Esophagus squamous epithelium (tissue), 5 donors: ENCODE measurements around the gene SBNO1. TPM values are rescaled to one million over a fixed set of nuclear protein-coding genes. Genes with fewer than 3 reads are reported as not detected.
"Not testable (repeated sequence)": the region's sequence is repeated elsewhere in the genome, so short reads cannot be mapped to it uniquely, and the experiment has no call there.

ENCODE experiments used
- DNase-seq: peaks from one replicate; lab custom pipeline; 2025; lab: John Stamatoyannopoulos, UW
- H3K27ac ChIP-seq, 4 donors: fragments of 200-600 bp; sonication (generic); one replicate each; pipeline ENCODE4 v1.5.1; 2016 to 2019; ENCODE audit warnings: mild to moderate bottlenecking in 1 of 4
- H3K27me3 ChIP-seq, 4 donors: fragments of 200-600 bp; sonication (generic); 1 replicate in 3 of 4; 2 replicates in 1 of 4; pipeline versions ENCODE4 v1.5.1 to v1.6.0; 2017 to 2021; ENCODE audit warnings: antibody characterized with exemption in 1 of 4
- H3K36me3 ChIP-seq, 3 donors: fragments of 200-600 bp; sonication (generic); one replicate each; pipeline ENCODE4 v1.5.1; 2016 to 2019
- H3K4me1 ChIP-seq, 3 donors: fragments of 200-600 bp; sonication (generic); one replicate each; pipeline ENCODE4 v1.5.1; 2017 to 2019
- H3K4me3 ChIP-seq, 4 donors: fragments of 200-600 bp; sonication (generic); 1 replicate in 3 of 4; 2 replicates in 1 of 4; pipeline ENCODE4 v1.5.1; 2016 to 2019; ENCODE audit warnings: mild to moderate bottlenecking in 2 of 4, moderate library complexity in 1 of 4
- H3K9me3 ChIP-seq, 3 donors: fragments of 200-600 bp; sonication (generic); one replicate each; pipeline ENCODE4 v1.5.1; 2016 to 2019
- POLR2A ChIP-seq, 4 donors: fragments of 450-650 bp; IDR thresholded peaks; one replicate each; pipeline ENCODE4 v1.6.1; 2017; ENCODE audit warnings: antibody characterized with exemption in 4 of 4, mild to moderate bottlenecking in 4 of 4, moderate library complexity in 3 of 4
- WGBS, 2 donors: methylation state at CpG; one replicate each; pipeline ENCODE4 v1.1.5; 2018; 5-methylcytosine and 5-hydroxymethylcytosine counted together
- intact Hi-C: fragments of 100-400 bp; cut with DNase I; formaldehyde crosslinking; loops from one replicate; pipeline ENCODE4 v1.15.0; 2022
- total RNA-seq, 4 donors: library from RNA; depleted of rRNA; stranded (reverse); fragments of >200 nt; gene quantifications; one replicate each; pipeline ENCODE4 v1.1.0, GENCODE V29; 2016
- TF ChIP-seq, protein P1 (sequence below), 6 experiments: fragments of 450-650 bp in 4 of 6; fragments of 200-600 bp in 2 of 6; sonication (generic) in 2 of 6; IDR thresholded peaks; one replicate each; pipeline ENCODE4 v1.5.1; 2016 to 2019; ENCODE audit warnings: antibody characterized with exemption in 6 of 6, mild to moderate bottlenecking in 4 of 6, moderate library complexity in 4 of 6
- donor health status: DM: yes; HTN: yes; CAD: no.

SBNO1 gene
- total RNA-seq, 4 donors from 2014 or later, result 16.8 to 26.1 (median 23.0) TPM

DNA sequence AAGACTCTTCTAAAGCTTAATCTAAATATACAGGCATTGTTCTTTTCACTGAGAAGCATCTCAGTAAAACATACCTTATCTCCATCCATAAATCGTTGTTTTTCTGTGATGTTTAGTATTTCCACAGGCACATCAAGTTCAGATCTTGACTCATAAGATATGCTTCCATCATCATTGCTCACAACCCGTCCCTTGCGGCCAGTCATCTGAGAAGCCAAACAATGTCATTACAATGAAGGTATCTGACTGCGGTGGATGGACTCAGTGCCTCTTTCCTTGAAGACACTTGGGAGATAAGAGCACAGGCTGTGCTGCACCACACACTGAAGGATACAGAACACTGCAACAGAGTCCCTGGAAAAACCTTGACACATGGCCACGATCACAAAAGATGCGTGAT lies 44.8 kb downstream of the SBNO1 start:
- Histone ChIP-seq H3K27me3 (no peaks in the 10 kb centered on the region), H3K4me3 (no peak overlapping the region), H3K9me3 (no peaks in the 10 kb centered on the region), H3K4me1 (no peaks in the 10 kb centered on the region), H3K27ac (no peak overlapping the region), H3K36me3 (peaks cover 21 to 100% (median 67%) of the 10 kb centered on the region in 3 donors)
- TF ChIP-seq, protein P1, sequence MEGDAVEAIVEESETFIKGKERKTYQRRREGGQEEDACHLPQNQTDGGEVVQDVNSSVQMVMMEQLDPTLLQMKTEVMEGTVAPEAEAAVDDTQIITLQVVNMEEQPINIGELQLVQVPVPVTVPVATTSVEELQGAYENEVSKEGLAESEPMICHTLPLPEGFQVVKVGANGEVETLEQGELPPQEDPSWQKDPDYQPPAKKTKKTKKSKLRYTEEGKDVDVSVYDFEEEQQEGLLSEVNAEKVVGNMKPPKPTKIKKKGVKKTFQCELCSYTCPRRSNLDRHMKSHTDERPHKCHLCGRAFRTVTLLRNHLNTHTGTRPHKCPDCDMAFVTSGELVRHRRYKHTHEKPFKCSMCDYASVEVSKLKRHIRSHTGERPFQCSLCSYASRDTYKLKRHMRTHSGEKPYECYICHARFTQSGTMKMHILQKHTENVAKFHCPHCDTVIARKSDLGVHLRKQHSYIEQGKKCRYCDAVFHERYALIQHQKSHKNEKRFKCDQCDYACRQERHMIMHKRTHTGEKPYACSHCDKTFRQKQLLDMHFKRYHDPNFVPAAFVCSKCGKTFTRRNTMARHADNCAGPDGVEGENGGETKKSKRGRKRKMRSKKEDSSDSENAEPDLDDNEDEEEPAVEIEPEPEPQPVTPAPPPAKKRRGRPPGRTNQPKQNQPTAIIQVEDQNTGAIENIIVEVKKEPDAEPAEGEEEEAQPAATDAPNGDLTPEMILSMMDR (IDR thresholded peaks at IDR 0.05), result no peak
- no peak for TF ChIP-seq POLR2A (IDR thresholded peaks at IDR 0.05)
- WGBS, 2 donors, result 87 to 90% methylated on average over 6 of the region's 6 CpGs
- intact Hi-C loops, result no loop called here
- DNase-seq, result no peak

DNA sequence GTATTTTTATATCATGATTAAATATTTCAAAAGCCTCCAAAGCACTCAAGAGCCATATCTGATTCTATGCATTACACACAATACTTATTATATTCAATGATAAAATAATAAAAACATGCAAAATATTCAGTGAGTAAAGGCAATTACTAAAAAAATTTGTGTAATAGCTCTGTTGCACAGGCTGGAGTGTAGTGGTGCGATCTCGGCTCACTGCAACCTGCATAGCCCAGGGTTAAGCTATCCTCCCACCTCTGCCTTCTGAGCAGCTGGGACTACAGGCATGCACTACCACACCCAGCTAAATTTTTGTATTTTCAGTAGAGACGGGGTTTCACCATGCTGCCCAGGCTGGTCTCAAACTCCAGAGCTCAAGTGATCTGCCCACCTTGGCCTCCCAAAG lies 45.4 kb downstream of the SBNO1 start:
- intact Hi-C loops, result no loop called here
- TF ChIP-seq POLR2A (IDR thresholded peaks at IDR 0.05), result no peak
- TF ChIP-seq, protein P1 (IDR thresholded peaks at IDR 0.05), result no peak
- 97 to 98% methylated on average over 3 of the region's 3 CpGs for WGBS, 2 donors
- Histone ChIP-seq H3K9me3 (no peaks in the 10 kb centered on the region), H3K4me1 (no peaks in the 10 kb centered on the region), H3K4me3 (no peak overlapping the region), H3K36me3 (peaks cover 27 to 100% (median 67%) of the 10 kb centered on the region in 3 donors), H3K27me3 (no peaks in the 10 kb centered on the region), H3K27ac (no peak overlapping the region)
- DNase-seq, result no peak

DNA sequence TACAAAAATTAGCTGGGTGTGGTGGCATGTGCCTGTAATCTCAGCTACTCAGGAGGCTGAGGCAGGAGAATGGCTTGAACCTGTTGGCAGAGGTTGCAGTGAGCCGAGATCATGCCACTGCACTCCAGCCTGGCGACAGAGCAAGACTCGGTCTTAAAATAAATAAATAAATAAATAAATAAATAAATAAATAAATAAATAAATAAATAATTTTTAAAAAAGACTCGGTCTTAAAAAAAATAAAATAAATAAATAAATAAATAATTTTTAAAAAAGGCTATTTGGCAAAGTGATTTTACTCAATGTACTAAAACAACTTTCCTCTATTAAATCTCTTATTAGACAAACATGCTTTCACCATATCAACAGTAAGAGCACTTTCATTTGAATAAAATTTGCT lies 51.6 kb downstream of the SBNO1 start:
- peaks cover 37 to 100% (median 38%) of the 10 kb centered on the region in 3 donors for H3K36me3 ChIP-seq
- WGBS, 2 donors, result 85 to 86% methylated on average over 4 of the region's 4 CpGs
- H3K27ac ChIP-seq, H3K9me3 ChIP-seq, H3K4me3 ChIP-seq, H3K4me1 ChIP-seq, DNase-seq, intact Hi-C loops, H3K27me3 ChIP-seq: not testable (repeated sequence)

DNA sequence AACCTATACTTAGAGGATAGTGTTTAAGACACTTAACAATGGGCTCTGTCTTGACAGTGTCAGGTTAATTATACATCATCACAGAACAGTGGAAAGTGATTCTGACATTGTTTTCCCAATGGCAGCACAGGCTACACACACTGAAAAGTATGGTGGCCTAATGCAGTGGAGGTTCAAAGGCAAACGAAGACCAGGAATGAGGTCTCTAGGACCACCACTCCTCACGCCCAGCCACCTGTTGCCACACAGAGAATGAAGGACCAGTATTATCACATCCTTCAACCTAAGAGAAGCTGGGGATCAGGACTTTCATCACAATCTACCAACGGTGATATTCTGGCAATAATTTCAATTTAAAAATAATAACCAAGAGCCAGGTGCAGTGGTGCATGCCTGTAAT lies 58.4 kb downstream of the SBNO1 start:
- no peaks in the 10 kb centered on the region for H3K4me1 ChIP-seq
- H3K9me3 ChIP-seq, result no peaks in the 10 kb centered on the region
- 92% methylated on average over 3 of the region's 3 CpGs for WGBS, 2 donors
- intact Hi-C loops, result no loop called here
- no peak for DNase-seq
- H3K4me3 ChIP-seq, result no peak overlapping the region
- no peak overlapping the region for H3K27ac ChIP-seq
- H3K36me3 ChIP-seq, result peaks cover 13 to 99% (median 26%) of the 10 kb centered on the region in 3 donors
- TF ChIP-seq POLR2A (IDR thresholded peaks at IDR 0.05), result no peak
- TF ChIP-seq, protein P1 (IDR thresholded peaks at IDR 0.05), result no peak
- H3K27me3 ChIP-seq, result no peaks in the 10 kb centered on the region

DNA sequence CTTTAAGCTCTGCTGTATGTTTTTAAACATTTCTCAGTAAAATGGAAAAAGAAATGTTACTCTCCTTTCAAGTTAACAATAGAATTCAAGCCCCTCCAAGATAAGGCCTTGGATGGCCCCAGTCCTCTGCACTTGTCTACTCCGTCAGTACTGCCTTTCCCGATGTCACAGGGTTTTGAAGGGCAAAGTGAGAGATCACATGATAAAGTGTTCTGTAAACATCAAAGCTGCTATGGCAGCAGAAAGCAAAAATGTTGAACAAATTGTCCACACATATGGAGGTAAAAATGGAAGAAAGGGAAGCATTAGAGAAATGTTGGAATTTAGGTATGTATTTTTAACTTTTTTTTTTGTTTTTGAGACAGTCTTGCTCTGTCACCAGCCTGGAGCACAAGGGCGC lies 59.5 kb downstream of the SBNO1 start:
- intact Hi-C loops, result no loop called here
- TF ChIP-seq, protein P1 (IDR thresholded peaks at IDR 0.05), result no peak
- no peak for TF ChIP-seq POLR2A (IDR thresholded peaks at IDR 0.05)
- H3K36me3 ChIP-seq, result peaks cover 10 to 99% (median 23%) of the 10 kb centered on the region in 3 donors
- H3K4me3 ChIP-seq, result no peak overlapping the region
- WGBS, 2 donors, result 77 to 83% methylated on average over 3 of the region's 3 CpGs
- no peaks in the 10 kb centered on the region for H3K9me3 ChIP-seq
- H3K27ac ChIP-seq, result no peak overlapping the region
- DNase-seq, result no peak
- H3K4me1 ChIP-seq, result no peaks in the 10 kb centered on the region
- H3K27me3 ChIP-seq, result no peaks in the 10 kb centered on the region
